Naive B cell (primary cell): Measurements from ENCODE around the gene CR1. TPM values are rescaled to one million over a fixed set of nuclear protein-coding genes. Genes with fewer than 3 reads are reported as not detected.
A peak's percentile ranks its signal among the peaks of the same experiment; 100 is the strongest.
"Not testable (repeated sequence)": the region's sequence is repeated elsewhere in the genome, so short reads cannot be mapped to it uniquely, and the experiment has no call there.

ENCODE experiments used
- ATAC-seq, 2 donors: fragments of 150-1000 bp; cut with Tn5 transposase; 2 replicates each; pipeline ENCODE4 v1.10.0; 2021; ENCODE audit warnings: low read depth in 2 of 2, mild to moderate bottlenecking in 2 of 2, moderate library complexity in 2 of 2
- DNase-seq: peaks from one replicate; pipeline ENCODE4 v3.0.0; 2022
- H3K27ac Mint-ChIP-seq, 6 donors: one replicate each; pipeline ENCODE4 v1.8.0; 2020 to 2022; ENCODE audit warnings: mild to moderate bottlenecking in 6 of 6, mixed read lengths in 6 of 6, moderate library complexity in 5 of 6, inconsistent platforms in 2 of 6
- H3K27me3 Mint-ChIP-seq, 3 donors: one replicate each; pipeline ENCODE4 v1.8.0; 2021 to 2022; ENCODE audit warnings: mixed read lengths in 3 of 3, mild to moderate bottlenecking in 1 of 3
- H3K36me3 Mint-ChIP-seq, 2 donors: one replicate each; pipeline ENCODE4 v1.8.0; 2020 to 2022; ENCODE audit warnings: mixed read lengths in 2 of 2, inconsistent platforms in 1 of 2, mild to moderate bottlenecking in 1 of 2
- H3K4me1 Mint-ChIP-seq, 3 donors: one replicate each; pipeline ENCODE4 v1.8.0; 2020 to 2022; ENCODE audit warnings: mixed read lengths in 3 of 3, inconsistent platforms in 1 of 3, mild to moderate bottlenecking in 1 of 3, moderate library complexity in 1 of 3
- H3K4me3 Mint-ChIP-seq, 8 donors: one replicate each; pipeline ENCODE4 v1.8.0; 2020 to 2022; ENCODE audit warnings: mild to moderate bottlenecking in 8 of 8, mixed read lengths in 8 of 8, moderate library complexity in 8 of 8, inconsistent platforms in 2 of 8
- H3K9me3 Mint-ChIP-seq, 7 donors: one replicate each; pipeline ENCODE4 v1.8.0; 2020 to 2022; ENCODE audit warnings: mixed read lengths in 7 of 7, mild to moderate bottlenecking in 5 of 7, inconsistent platforms in 2 of 7, moderate library complexity in 1 of 7
- polyA plus RNA-seq, 6 donors: library from polyadenylated mRNA; unstranded; fragments of 300-500 nt; fragmentation: Illumina TruSeq; gene quantifications; one replicate each; pipeline ENCODE4 v1.2.3, GENCODE V29; 2021; ENCODE audit warnings: low read depth in 6 of 6

Gene CR1
- polyA plus RNA-seq, 6 donors from 2014 or later, result 20.5 to 32.8 (median 24.3) TPM

DNA sequence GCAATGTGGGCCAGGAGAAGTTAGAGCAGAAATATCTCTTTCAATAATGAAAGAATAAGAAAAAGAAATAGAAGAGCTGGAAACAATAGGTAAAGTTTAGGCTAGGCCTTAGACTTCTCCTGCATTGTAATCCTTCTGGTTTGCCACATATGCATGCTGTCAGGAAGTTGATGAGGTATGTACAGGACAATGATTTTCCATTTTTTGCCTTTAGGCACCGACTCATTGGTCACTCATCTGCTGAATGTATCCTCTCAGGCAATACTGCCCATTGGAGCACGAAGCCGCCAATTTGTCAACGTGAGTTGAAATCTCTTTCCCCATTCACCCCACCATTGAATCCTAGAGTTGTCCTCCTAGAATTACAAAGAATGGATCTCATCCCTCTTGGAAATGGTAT, 79.4 kb downstream of the CR1 start:
- Mint-ChIP-seq H3K36me3 (peaks cover 23 to 33% of the 10 kb centered on the region in 2 donors), H3K27ac (peak overlapping the region in 1 of 6 donors; percentile 43)

DNA sequence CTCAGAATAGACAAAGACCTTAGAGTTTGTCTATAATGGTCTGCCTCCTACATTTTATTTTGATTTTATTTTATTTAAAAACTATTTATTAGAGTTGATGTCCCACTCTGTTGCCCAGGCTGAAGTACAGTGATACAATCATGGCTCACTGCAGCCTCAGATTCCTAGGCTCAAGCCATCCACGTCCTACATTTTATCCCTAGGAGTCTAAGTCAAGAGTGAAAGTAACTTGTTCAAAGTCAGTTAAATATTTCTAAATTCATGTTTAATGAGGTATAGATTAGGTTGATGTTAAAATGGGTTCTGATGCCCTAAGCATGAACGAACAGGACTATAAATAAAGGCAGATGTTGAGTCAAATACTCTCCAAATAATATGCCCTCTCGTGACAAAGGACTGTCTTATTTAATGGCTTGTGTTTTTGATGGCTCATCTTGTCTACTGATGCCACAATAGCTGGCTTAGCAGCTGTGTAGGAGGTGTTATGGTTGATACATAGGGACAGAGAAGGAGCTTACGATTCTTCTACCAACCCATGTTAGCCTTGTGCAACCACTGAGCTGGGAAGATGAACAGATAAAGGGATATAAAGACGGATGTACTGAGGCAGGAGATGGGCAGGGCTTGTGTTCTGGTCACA, 83.0 kb downstream of the CR1 start:
- Mint-ChIP-seq H3K4me3 (no peak overlapping the region), H3K9me3 (no peaks in the 10 kb centered on the region), H3K27me3 (no peaks in the 10 kb centered on the region), H3K27ac (peak overlapping the region in 1 of 6 donors; percentile 66), H3K4me1 (peaks cover 0 to 4% (median 4%) of the 10 kb centered on the region in 3 donors), H3K36me3 (peaks cover 50 to 51% of the 10 kb centered on the region in 2 donors)
- DNase-seq, result no peak
- no peak for ATAC-seq

More for the DNA sequence above, 79.4 kb downstream of the CR1 start:
- not testable (repeated sequence) for H3K4me3 Mint-ChIP-seq, H3K9me3 Mint-ChIP-seq, H3K27me3 Mint-ChIP-seq, DNase-seq, ATAC-seq, H3K4me1 Mint-ChIP-seq

- Mint-ChIP-seq H3K4me3 (no peak overlapping the region), H3K9me3 (no peaks in the 10 kb centered on the region), H3K36me3 (peaks cover 50 to 51% of the 10 kb centered on the region in 2 donors), H3K27ac (peak overlapping the region in 2 of 6 donors; percentile 28 to 66), H3K4me1 (peaks cover 0 to 4% (median 4%) of the 10 kb centered on the region in 3 donors), H3K27me3 (no peaks in the 10 kb centered on the region)
- peak; percentile 54 to 65 for ATAC-seq
- peak; percentile 6 for DNase-seq
Observed at GRCh38 chr1:207579436-207579799, 83.5 kb downstream of the CR1 start.

GRCh38 chr1:207581496-207582153, 85.7 kb downstream of the CR1 start:
- H3K27ac Mint-ChIP-seq, result no peak overlapping the region
- no peak for DNase-seq
- peaks cover 0 to 4% (median 4%) of the 10 kb centered on the region in 3 donors for H3K4me1 Mint-ChIP-seq

DNA sequence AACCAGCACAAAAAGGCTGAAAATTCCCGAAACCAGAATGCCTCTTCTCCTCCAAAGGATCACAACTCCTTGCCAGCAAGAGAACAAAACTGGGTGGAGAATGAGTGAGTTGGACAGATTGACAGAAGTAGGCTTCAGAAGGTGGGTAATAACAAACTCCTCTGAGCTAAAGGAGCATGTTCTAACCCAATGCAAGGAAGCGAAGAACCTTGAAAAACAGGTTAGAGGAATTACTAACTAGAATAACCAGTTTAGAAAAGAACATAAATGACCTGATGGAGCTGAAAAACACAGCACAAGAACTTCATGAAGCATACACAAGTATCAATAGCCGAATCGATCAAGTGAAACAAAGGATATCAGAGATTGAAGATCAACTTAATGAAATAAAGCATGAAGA, 93.5 kb downstream of the CR1 start:
- not testable (repeated sequence) for DNase-seq, H3K27ac Mint-ChIP-seq, H3K27me3 Mint-ChIP-seq, H3K9me3 Mint-ChIP-seq, H3K4me3 Mint-ChIP-seq, H3K4me1 Mint-ChIP-seq, ATAC-seq
- H3K36me3 Mint-ChIP-seq, result peaks cover 64 to 78% of the 10 kb centered on the region in 2 donors

More at GRCh38 chr1:207581496-207582153, 85.7 kb downstream of the CR1 start:
- H3K9me3 Mint-ChIP-seq, result no peaks in the 10 kb centered on the region
- no peak for ATAC-seq
- H3K27me3 Mint-ChIP-seq, result no peaks in the 10 kb centered on the region
- H3K4me3 Mint-ChIP-seq, result no peak overlapping the region
- H3K36me3 Mint-ChIP-seq, result peaks cover 46 to 58% of the 10 kb centered on the region in 2 donors

DNA sequence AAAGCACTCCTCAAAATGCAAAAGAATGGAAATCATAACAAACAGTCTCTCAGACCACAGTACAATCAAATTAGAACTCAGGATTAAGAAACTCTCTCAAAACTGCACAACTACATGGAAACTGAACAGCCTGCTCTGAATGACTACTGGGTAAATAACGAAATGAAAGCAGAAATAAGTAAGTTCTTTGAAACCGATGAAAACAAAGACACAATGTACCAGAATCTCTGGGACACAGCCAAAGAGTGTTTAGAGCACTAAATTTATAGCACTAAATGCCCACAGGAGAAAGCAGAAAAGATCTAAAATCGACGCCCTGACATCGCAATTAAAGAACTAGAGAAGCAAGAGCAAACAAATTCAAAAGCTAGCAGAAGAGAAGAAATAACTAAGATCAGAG, 95.2 kb downstream of the CR1 start:
- H3K36me3 Mint-ChIP-seq, result peaks cover 68 to 74% of the 10 kb centered on the region in 2 donors
- not testable (repeated sequence) for H3K27me3 Mint-ChIP-seq, ATAC-seq, DNase-seq, H3K9me3 Mint-ChIP-seq, H3K4me1 Mint-ChIP-seq
- peak overlapping the region in 1 of 8 donors; percentile 17 for H3K4me3 Mint-ChIP-seq
- H3K27ac Mint-ChIP-seq, result peak overlapping the region in 1 of 6 donors; percentile 10

DNA sequence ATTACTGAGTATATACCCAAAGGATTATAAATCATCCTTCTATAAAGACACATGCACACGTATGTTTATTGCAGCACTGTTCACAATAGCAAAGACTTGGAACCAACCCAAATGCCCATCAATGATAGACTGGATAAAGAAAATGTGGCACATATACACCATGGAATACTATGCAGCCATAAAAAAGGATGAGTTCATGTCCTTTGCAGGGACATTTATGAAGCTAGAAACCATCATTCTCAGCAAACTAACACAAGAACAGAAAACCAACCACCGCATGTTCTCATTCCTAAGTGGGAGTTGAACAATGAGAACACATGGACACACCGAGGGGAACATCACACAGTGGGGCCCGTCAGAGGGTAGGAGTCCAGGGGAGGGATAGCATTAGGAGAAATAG, 98.1 kb downstream of the CR1 start:
- not testable (repeated sequence) for H3K9me3 Mint-ChIP-seq, H3K4me1 Mint-ChIP-seq, H3K27me3 Mint-ChIP-seq, H3K4me3 Mint-ChIP-seq, H3K27ac Mint-ChIP-seq, ATAC-seq, DNase-seq
- H3K36me3 Mint-ChIP-seq, result peaks cover 46 to 47% of the 10 kb centered on the region in 2 donors

DNA sequence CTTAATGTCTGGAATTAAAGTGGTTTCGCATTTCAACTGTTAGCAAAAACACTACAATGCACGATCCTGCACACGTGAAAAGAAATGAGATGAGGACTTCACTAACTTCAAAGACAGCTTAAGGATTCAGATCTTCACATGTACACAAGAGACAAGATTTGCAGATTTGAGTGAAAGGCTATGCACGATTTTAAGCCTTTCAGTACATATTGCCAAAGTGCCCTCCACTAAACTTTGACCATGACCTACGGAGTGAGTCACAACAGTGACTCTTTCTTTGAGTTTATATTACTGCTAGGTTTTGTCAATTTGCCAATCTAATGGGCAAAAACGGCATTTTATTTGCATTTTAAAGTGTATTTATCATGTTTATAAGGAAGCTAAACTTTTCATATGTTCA, 107.8 kb downstream of the CR1 start:
- no peak overlapping the region for H3K4me3 Mint-ChIP-seq
- H3K36me3 Mint-ChIP-seq, result peaks cover 15 to 23% of the 10 kb centered on the region in 2 donors
- no peak for DNase-seq
- H3K27ac Mint-ChIP-seq, result no peak overlapping the region
- H3K9me3 Mint-ChIP-seq, result no peaks in the 10 kb centered on the region
- H3K27me3 Mint-ChIP-seq, result no peaks in the 10 kb centered on the region
- ATAC-seq, result no peak
- no peaks in the 10 kb centered on the region for H3K4me1 Mint-ChIP-seq

- Mint-ChIP-seq H3K27ac (peak overlapping the region in 1 of 6 donors; percentile 30), H3K27me3 (no peaks in the 10 kb centered on the region), H3K4me3 (no peak overlapping the region), H3K4me1 (no peaks in the 10 kb centered on the region), H3K9me3 (no peaks in the 10 kb centered on the region), H3K36me3 (peaks cover 7 to 34% of the 10 kb centered on the region in 2 donors)
- DNase-seq (no peak), ATAC-seq (no peak)
Observed at GRCh38 chr1:207605444-207606361, 109.7 kb downstream of the CR1 start.

- peak overlapping the region in 1 of 6 donors; percentile 50 for H3K27ac Mint-ChIP-seq
- H3K4me1 Mint-ChIP-seq, result no peaks in the 10 kb centered on the region
- DNase-seq (no peak), ATAC-seq (no peak)
- no peaks in the 10 kb centered on the region for H3K9me3 Mint-ChIP-seq
- no peak overlapping the region for H3K4me3 Mint-ChIP-seq
- H3K27me3 Mint-ChIP-seq, result no peaks in the 10 kb centered on the region
- H3K36me3 Mint-ChIP-seq, result peaks cover 7 to 41% of the 10 kb centered on the region in 2 donors
Observed at GRCh38 chr1:207606362-207606755, 110.4 kb downstream of the CR1 start.

- Mint-ChIP-seq H3K27me3 (no peaks in the 10 kb centered on the region), H3K4me3 (no peak overlapping the region), H3K27ac (peak overlapping the region in 1 of 6 donors; percentile 24), H3K9me3 (no peaks in the 10 kb centered on the region), H3K4me1 (peaks cover 0 to 4% (median 0%) of the 10 kb centered on the region in 3 donors), H3K36me3 (peaks cover 36 to 53% of the 10 kb centered on the region in 2 donors)
- ATAC-seq, result no peak
- DNase-seq, result no peak
Observed at GRCh38 chr1:207612762-207613161, 116.8 kb downstream of the CR1 start.

GRCh38 chr1:207619871-207620542, 124.0 kb downstream of the CR1 start:
- H3K36me3 Mint-ChIP-seq, result peaks cover 37 to 39% of the 10 kb centered on the region in 2 donors
- peak overlapping the region in 2 of 6 donors; percentile 68 to 84 for H3K27ac Mint-ChIP-seq
- no peaks in the 10 kb centered on the region for H3K27me3 Mint-ChIP-seq
- H3K9me3 Mint-ChIP-seq, result no peaks in the 10 kb centered on the region
- peak; percentile 76 to 94 for ATAC-seq
- DNase-seq, result peak; percentile 18
- peaks cover 0 to 7% (median 6%) of the 10 kb centered on the region in 3 donors for H3K4me1 Mint-ChIP-seq
- H3K4me3 Mint-ChIP-seq, result no peak overlapping the region

DNA sequence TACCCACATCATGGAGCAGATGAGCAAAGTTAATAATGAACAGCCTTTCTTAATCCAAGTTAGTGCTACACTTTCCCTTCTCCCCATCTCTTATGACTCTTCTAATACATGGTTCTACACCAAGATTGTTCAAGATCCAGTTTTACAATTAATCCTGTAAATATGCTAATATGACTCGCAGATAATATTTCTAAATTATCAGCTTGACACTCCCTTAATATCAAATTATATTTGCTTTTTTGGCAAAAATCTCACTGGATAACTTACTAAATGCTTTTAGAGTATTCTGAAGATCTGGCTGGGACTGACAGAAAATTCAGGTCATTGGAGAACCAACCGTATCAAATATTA, 124.6 kb downstream of the CR1 start:
- peaks cover 0 to 2% (median 0%) of the 10 kb centered on the region in 7 donors for H3K9me3 Mint-ChIP-seq
- peaks cover 0 to 7% (median 6%) of the 10 kb centered on the region in 3 donors for H3K4me1 Mint-ChIP-seq
- DNase-seq (no peak), ATAC-seq (no peak)
- peaks cover 42 to 44% of the 10 kb centered on the region in 2 donors for H3K36me3 Mint-ChIP-seq
- H3K27me3 Mint-ChIP-seq, result no peaks in the 10 kb centered on the region
- H3K4me3 Mint-ChIP-seq, result no peak overlapping the region
- H3K27ac Mint-ChIP-seq, result no peak overlapping the region
